Measurements from ENCODE around the gene KCTD17. TPM values are rescaled to one million over a fixed set of nuclear protein-coding genes. Genes with fewer than 3 reads are reported as not detected.

Gene KCTD17
- total RNA-seq, 3 donors from 2014 or later = 8.2 to 17.4 (median 11.1) TPM

DNA sequence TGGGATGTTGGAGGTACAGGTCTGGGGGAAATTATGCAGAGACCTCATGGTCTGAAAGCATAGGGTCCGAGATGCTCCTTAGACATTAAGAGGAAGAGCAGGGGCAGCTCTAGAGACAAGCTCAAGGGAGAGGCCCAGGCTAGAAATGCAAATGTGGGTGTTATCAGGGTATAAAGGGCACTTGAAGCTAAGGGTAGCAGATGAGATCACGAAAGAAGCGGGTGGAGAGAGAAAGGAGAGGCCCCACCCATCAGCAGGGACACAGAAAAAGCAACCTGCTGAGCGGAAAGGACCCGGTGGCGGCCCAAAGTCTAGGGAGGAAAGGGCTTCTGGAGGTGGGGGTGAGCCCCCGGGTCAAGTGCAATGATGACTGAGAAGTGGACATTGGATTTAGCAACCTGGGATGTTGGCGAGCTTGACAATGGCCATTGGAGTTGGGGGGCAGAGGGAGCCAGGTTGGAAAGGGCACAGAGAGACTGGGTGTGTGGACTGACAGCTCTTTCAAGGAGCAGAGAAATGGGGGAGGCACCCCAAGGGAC, 49.1 kb downstream of the KCTD17 start:
- H3K9me3 ChIP-seq = no peaks in the 10 kb centered on the region
- intact Hi-C loops (cut with DNase I; ENCODE audit: low total_unique reads) = no loop called here
- H3K4me3 ChIP-seq = no peak overlapping the region
- H3K4me1 ChIP-seq = no peaks in the 10 kb centered on the region
- DNase-seq (ENCODE audit: low spot score in 2 of 2) = no peak
- H3K27me3 ChIP-seq = peaks cover 0 to 20% of the 10 kb centered on the region in 2 donors
- H3K27ac ChIP-seq = no peak overlapping the region
- no peak for TF ChIP-seq POLR2AphosphoS5 (IDR thresholded peaks at IDR 0.05)
- TF ChIP-seq, protein P1, sequence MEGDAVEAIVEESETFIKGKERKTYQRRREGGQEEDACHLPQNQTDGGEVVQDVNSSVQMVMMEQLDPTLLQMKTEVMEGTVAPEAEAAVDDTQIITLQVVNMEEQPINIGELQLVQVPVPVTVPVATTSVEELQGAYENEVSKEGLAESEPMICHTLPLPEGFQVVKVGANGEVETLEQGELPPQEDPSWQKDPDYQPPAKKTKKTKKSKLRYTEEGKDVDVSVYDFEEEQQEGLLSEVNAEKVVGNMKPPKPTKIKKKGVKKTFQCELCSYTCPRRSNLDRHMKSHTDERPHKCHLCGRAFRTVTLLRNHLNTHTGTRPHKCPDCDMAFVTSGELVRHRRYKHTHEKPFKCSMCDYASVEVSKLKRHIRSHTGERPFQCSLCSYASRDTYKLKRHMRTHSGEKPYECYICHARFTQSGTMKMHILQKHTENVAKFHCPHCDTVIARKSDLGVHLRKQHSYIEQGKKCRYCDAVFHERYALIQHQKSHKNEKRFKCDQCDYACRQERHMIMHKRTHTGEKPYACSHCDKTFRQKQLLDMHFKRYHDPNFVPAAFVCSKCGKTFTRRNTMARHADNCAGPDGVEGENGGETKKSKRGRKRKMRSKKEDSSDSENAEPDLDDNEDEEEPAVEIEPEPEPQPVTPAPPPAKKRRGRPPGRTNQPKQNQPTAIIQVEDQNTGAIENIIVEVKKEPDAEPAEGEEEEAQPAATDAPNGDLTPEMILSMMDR (IDR thresholded peaks at IDR 0.05) = no peak
- no peak for TF ChIP-seq POLR2A (IDR thresholded peaks at IDR 0.05)
- H3K36me3 ChIP-seq = no peaks in the 10 kb centered on the region

DNA sequence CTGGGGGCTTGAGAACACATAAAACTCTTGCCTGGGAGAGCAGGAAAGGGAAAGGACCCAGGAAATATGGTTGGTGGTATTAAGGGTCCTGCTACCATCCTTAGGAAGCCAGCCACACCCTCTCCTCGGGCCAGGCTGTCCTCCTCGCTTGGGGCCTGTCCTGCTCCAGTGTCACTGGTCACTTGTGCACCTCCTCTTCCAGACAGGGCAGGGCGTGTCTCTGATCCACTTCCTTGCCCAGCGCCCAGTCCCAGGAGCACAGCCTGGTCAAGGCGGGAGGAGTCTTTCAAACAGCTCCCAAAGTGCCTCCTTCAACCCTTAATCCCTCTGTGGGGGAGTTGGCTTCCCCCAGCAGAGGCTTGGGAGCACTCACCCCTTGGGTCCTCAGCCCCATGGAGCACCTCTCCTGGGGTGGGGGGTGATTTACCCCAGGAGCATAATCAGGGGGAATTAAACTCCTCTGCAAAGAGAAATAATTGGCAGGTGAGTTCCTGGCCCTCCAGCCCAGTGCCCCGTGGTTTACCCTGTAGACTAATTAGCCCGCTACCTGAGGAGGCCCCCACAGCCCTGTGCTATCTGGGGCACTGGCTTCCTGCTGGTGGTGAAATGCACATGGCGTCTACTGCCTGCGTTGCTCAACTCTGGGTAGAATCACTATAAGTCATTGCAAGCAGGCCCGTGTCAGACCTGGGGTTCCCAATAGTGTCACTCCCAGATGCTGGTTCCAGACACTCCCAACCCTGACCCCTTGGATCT, 49.9 kb downstream of the KCTD17 start:
- intact Hi-C loops (cut with DNase I; ENCODE audit: low total_unique reads) = no loop called here
- no peaks in the 10 kb centered on the region for H3K4me1 ChIP-seq
- H3K9me3 ChIP-seq = no peaks in the 10 kb centered on the region
- TF ChIP-seq POLR2A (IDR thresholded peaks at IDR 0.05) (no peak), POLR2AphosphoS5 (IDR thresholded peaks at IDR 0.05) (no peak)
- TF ChIP-seq, protein P1 (IDR thresholded peaks at IDR 0.05) = no peak
- no peak overlapping the region for H3K27ac ChIP-seq
- DNase-seq (ENCODE audit: low spot score in 2 of 2) = no peak
- H3K27me3 ChIP-seq = peaks cover 0 to 12% of the 10 kb centered on the region in 2 donors
- no peaks in the 10 kb centered on the region for H3K36me3 ChIP-seq
- H3K4me3 ChIP-seq = no peak overlapping the region

DNA sequence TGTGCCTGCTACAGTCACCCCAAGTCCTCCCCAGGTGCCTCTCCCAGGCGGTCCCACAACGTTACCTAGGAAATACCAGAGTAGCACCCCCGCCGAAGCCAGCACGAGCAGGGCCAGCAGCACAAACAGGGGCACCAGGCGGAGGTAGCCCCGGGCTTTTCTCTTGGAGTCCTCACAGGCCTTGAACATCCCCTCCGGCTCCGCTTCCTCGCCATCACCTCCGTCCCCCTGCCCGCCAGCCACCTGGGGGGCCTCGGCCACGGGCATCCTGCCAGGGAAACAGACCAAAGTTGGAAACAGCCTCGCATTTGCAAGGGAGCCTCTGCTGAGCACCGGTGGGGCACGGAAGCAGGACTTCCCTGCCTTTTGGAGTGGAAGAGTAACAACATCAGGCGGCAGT, 51.6 kb downstream of the KCTD17 start:
- intact Hi-C loops (cut with DNase I; ENCODE audit: low total_unique reads) = no loop called here

DNA sequence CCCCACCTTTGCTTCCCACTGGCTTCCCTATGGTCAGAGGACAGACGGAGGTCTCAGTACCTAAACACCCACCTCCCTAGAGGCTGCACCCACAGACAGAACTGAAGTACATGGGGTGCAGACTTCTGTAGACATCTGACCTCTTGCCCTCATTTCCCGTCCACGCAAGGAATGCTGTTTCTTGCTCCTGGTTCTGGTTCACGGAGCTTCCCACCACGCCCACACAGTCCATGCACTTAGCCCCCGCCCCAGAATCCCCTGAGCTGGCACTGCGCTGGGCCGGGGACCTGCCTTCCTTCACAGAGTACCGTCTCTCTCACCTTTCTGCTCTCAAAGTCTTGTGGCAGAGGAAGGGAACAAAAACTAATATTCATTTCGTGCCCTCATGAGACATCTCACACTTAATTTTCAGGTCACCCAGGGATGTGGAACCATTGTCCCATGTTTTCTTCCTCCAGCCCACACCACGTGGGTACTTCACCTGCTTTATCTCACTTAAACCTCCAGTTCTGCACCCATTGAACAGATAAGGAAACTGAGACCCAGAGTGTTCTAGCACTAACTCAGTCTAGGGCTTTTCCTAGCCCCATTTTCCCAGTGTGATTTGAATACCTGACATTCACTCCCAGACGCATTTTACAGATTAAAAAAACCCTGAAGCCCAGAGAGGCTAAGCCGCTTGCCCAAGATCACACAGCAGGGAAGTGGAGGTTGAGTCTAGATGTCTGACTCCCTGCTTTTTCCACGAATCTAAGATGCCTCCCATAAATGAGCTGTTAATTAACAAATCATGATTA, 52.3 kb downstream of the KCTD17 start:
- Histone ChIP-seq H3K27me3 (peaks cover 0 to 8% of the 10 kb centered on the region in 2 donors), H3K9me3 (no peaks in the 10 kb centered on the region), H3K36me3 (no peaks in the 10 kb centered on the region), H3K27ac (no peak overlapping the region), H3K4me3 (no peak overlapping the region), H3K4me1 (no peaks in the 10 kb centered on the region)
- TF ChIP-seq POLR2A (IDR thresholded peaks at IDR 0.05) (no peak), POLR2AphosphoS5 (IDR thresholded peaks at IDR 0.05) (no peak)
- TF ChIP-seq, protein P1 (IDR thresholded peaks at IDR 0.05) = no peak
- intact Hi-C loops (cut with DNase I; ENCODE audit: low total_unique reads) = no loop called here
- DNase-seq (ENCODE audit: low spot score in 2 of 2) = no peak

More for the DNA sequence above, 51.6 kb downstream of the KCTD17 start:
- H3K27ac ChIP-seq = no peak overlapping the region
- H3K9me3 ChIP-seq = no peaks in the 10 kb centered on the region
- H3K4me3 ChIP-seq = no peak overlapping the region
- TF ChIP-seq POLR2A (IDR thresholded peaks at IDR 0.05) (no peak), POLR2AphosphoS5 (IDR thresholded peaks at IDR 0.05) (no peak)
- TF ChIP-seq, protein P1 (IDR thresholded peaks at IDR 0.05) = no peak
- DNase-seq (ENCODE audit: low spot score in 2 of 2) = no peak
- no peaks in the 10 kb centered on the region for H3K4me1 ChIP-seq
- H3K27me3 ChIP-seq = peaks cover 0 to 8% of the 10 kb centered on the region in 2 donors
- H3K36me3 ChIP-seq = no peaks in the 10 kb centered on the region

DNA sequence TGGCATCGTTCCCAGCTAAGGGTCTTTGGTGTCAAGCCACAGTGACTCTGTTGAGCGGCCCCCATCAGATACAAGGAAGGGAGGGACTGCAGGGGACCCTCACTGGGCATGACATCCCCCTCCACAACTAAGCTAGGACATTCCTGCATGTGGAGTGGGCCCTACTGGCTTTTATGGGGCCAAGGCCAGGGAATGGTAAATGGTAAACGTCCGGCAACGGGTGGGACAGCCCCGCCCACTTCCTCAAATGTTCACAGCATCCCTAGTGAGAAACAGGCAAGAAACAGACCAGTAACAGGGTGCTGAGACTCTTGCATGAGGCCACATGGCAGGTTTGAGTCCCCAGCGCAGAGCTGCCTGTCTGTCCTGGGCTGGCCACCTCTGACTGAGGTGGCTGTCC, 53.6 kb downstream of the KCTD17 start:
- no peaks in the 10 kb centered on the region for H3K36me3 ChIP-seq
- no peaks in the 10 kb centered on the region for H3K9me3 ChIP-seq
- DNase-seq (ENCODE audit: low spot score in 2 of 2) = no peak
- H3K4me1 ChIP-seq = no peaks in the 10 kb centered on the region
- peaks cover 0 to 8% of the 10 kb centered on the region in 2 donors for H3K27me3 ChIP-seq
- TF ChIP-seq, protein P1 (IDR thresholded peaks at IDR 0.05) = no peak
- TF ChIP-seq POLR2A (IDR thresholded peaks at IDR 0.05) (no peak), POLR2AphosphoS5 (IDR thresholded peaks at IDR 0.05) (no peak)
- H3K4me3 ChIP-seq = no peak overlapping the region
- intact Hi-C loops (cut with DNase I; ENCODE audit: low total_unique reads) = no loop called here
- H3K27ac ChIP-seq = no peak overlapping the region
